Measurements from ENCODE around the gene SCNN1G. TPM values are rescaled to one million over a fixed set of nuclear protein-coding genes. Genes with fewer than 3 reads are reported as not detected.

SCNN1G gene
- total and polyA plus RNA-seq, 9 of the 15 experiments (the other 6 are each of a cell fraction or from before 2014, with no cell fraction given) = not detected

- TF ChIP-seq CREB3L1 (IDR thresholded peaks at IDR 0.05; ENCODE audit: borderline replicate concordance, low read depth) (no peak), MITF (IDR thresholded peaks at IDR 0.05) (no peak), DNMT1 (IDR thresholded peaks at IDR 0.05) (no peak), GTF2E2 (tag; IDR thresholded peaks at IDR 0.05) (no peak), ZEB2 (IDR thresholded peaks at IDR 0.05) (0 out of 2 replicates have a peak, but pooled peaks have one; percentile 24), ZNF282 (CRISPR knock-in tag; IDR thresholded peaks at IDR 0.05) (no peak), HNRNPL (IDR thresholded peaks at IDR 0.05; ENCODE audit: low read depth, low read length) (no peak), REST (IDR thresholded peaks at IDR 0.05; ENCODE audit: borderline replicate concordance) (peak; percentile 74), REST (CRISPR knock-in tag; IDR thresholded peaks at IDR 0.05; ENCODE audit: low read depth) (no peak), NUFIP1 (IDR thresholded peaks at IDR 0.05; ENCODE audit: partially characterized antibody) (no peak)
Observed at GRCh38 chr16:23182206-23182678, 303 bp upstream of the SCNN1G start (continued).
